Activated CD8-positive, alpha-beta memory T cell treated with anti-CD3 and anti-CD28 coated beads for 48 hours (primary cell): Measurements from ENCODE around the gene IRF3.

Source experiments
- DNase-seq, 3 experiments: peaks; one replicate each; pipeline ENCODE4 v3.0.0-alpha.2; 2020; ENCODE audit warnings: low read depth in 2 of 3, low spot score in 2 of 3

Gene IRF3

GRCh38 chr19:49669516-49669915, 3.9 kb upstream of the IRF3 start:
- no peak for DNase-seq

GRCh38 chr19:49667473-49667872, 1.8 kb upstream of the IRF3 start:
- DNase-seq = no peak

GRCh38 chr19:49666120-49666444, 425 bp upstream of the IRF3 start:
- DNase-seq = no peak

- no peak for DNase-seq
Measured at GRCh38 chr19:49665036-49665350, 664 bp downstream of the IRF3 start.

GRCh38 chr19:49664171-49665035, 1.3 kb downstream of the IRF3 start:
- peak; percentile 77 to 97 (median 92) for DNase-seq

- DNase-seq = no peak
Measured at GRCh38 chr19:49663224-49663623, 2.4 kb downstream of the IRF3 start.

- no peak for DNase-seq
Measured at GRCh38 chr19:49662011-49662410, 3.6 kb downstream of the IRF3 start.

- no peak for DNase-seq
Measured at GRCh38 chr19:49660338-49660961, 5.2 kb downstream of the IRF3 start.

- DNase-seq = no peak
Measured at GRCh38 chr19:49658566-49659442, 6.9 kb downstream of the IRF3 start.

GRCh38 chr19:49658139-49658517, 7.5 kb downstream of the IRF3 start:
- no peak for DNase-seq

GRCh38 chr19:49657493-49658138, 8.0 kb downstream of the IRF3 start:
- DNase-seq = no peak

- no peak for DNase-seq
Measured at GRCh38 chr19:49656456-49657109, 9.1 kb downstream of the IRF3 start.

GRCh38 chr19:49655570-49656455, 9.8 kb downstream of the IRF3 start:
- DNase-seq = no peak

- DNase-seq = no peak
Measured at GRCh38 chr19:49654581-49654980, 11.1 kb downstream of the IRF3 start.

- no peak for DNase-seq
Measured at GRCh38 chr19:49653466-49653806, 12.2 kb downstream of the IRF3 start.

- DNase-seq = no peak
Measured at GRCh38 chr19:49652551-49653465, 12.8 kb downstream of the IRF3 start.

- no peak for DNase-seq
Measured at GRCh38 chr19:49651820-49652550, 13.7 kb downstream of the IRF3 start.

- no peak for DNase-seq
Measured at GRCh38 chr19:49651029-49651819, 14.4 kb downstream of the IRF3 start.
